GM18499 (cell line): ENCODE results near the gene RAET1E.
"Not testable (repeated sequence)": the region's sequence is repeated elsewhere in the genome, so short reads cannot be mapped to it uniquely, and the experiment has no call there.

Experiments used
- ATAC-seq: cut with Tn5 transposase; IDR thresholded peaks from one replicate; pipeline ENCODE4 v1.9.1; 2021; ENCODE audit warnings: moderate number of reproducible peaks; ENCODE audit not compliant: insufficient read depth, unreplicated experiment

Gene RAET1E

GRCh38 chr6:149929422-149929821 lies 31.5 kb upstream of the RAET1E start:
- ATAC-seq: no peak

GRCh38 chr6:149927025-149927424 lies 29.1 kb upstream of the RAET1E start:
- ATAC-seq: not testable (repeated sequence)

GRCh38 chr6:149925974-149926777 lies 28.3 kb upstream of the RAET1E start:
- ATAC-seq: no peak

- ATAC-seq: no peak
Measured at GRCh38 chr6:149925253-149925973, 27.5 kb upstream of the RAET1E start.

- no peak for ATAC-seq
Measured at GRCh38 chr6:149924933-149925252, 27.0 kb upstream of the RAET1E start.

GRCh38 chr6:149924206-149924932 lies 26.5 kb upstream of the RAET1E start:
- no peak for ATAC-seq

- no peak for ATAC-seq
Measured at GRCh38 chr6:149923327-149923986, 25.5 kb upstream of the RAET1E start.

- no peak for ATAC-seq
Measured at GRCh38 chr6:149922642-149923326, 24.9 kb upstream of the RAET1E start, which contains the start of gene RAET1G. RAET1G (minus strand) TSS chr6:149923121; CDS start chr6:149923010, 111 bp downstream.

GRCh38 chr6:149922091-149922490 lies 24.2 kb upstream of the RAET1E start:
- not testable (repeated sequence) for ATAC-seq

- no peak for ATAC-seq
Measured at GRCh38 chr6:149921361-149921760, 23.4 kb upstream of the RAET1E start.

- no peak for ATAC-seq
Measured at GRCh38 chr6:149919834-149920225, 21.9 kb upstream of the RAET1E start.

- not testable (repeated sequence) for ATAC-seq
Measured at GRCh38 chr6:149919126-149919833, 21.4 kb upstream of the RAET1E start.

GRCh38 chr6:149918151-149918905 lies 20.4 kb upstream of the RAET1E start:
- no peak for ATAC-seq

- ATAC-seq: no peak
Measured at GRCh38 chr6:149917679-149918078, 19.8 kb upstream of the RAET1E start.

GRCh38 chr6:149915970-149916865 lies 18.3 kb upstream of the RAET1E start:
- no peak for ATAC-seq

- ATAC-seq: no peak
Measured at GRCh38 chr6:149913540-149914240, 15.8 kb upstream of the RAET1E start.

GRCh38 chr6:149913085-149913484 lies 15.2 kb upstream of the RAET1E start:
- ATAC-seq: no peak
